Measurements from ENCODE around the gene ATG2A.

GRCh38 chr11:64919627-64920026, 2.6 kb upstream of the ATG2A start:
- TF ChIP-seq CTCF (IDR thresholded peaks at IDR 0.05; ENCODE audit: extremely low read depth in 1 of 2, insufficient read depth in 1 of 2, low read depth in 1 of 2, low read length in 2 of 2) (no peak), EZH2 (IDR thresholded peaks at IDR 0.05; ENCODE audit: borderline replicate concordance, low read depth, low read length, severe bottlenecking) (no peak), MAX (IDR thresholded peaks at IDR 0.05; ENCODE audit: insufficient read depth, insufficient read length) (no peak), POLR2A (IDR thresholded peaks at IDR 0.05; ENCODE audit: low read depth, low read length) (no peak), POLR2AphosphoS5 (IDR thresholded peaks at IDR 0.05; ENCODE audit: insufficient read depth, low read depth, low read length) (no peak)
